ENCODE results near the gene HADHA. TPM values are rescaled to one million over a fixed set of nuclear protein-coding genes. Genes with fewer than 3 reads are reported as not detected.

Gene HADHA
- total RNA-seq, 2 experiments from 2014 or later, result 124 TPM

DNA sequence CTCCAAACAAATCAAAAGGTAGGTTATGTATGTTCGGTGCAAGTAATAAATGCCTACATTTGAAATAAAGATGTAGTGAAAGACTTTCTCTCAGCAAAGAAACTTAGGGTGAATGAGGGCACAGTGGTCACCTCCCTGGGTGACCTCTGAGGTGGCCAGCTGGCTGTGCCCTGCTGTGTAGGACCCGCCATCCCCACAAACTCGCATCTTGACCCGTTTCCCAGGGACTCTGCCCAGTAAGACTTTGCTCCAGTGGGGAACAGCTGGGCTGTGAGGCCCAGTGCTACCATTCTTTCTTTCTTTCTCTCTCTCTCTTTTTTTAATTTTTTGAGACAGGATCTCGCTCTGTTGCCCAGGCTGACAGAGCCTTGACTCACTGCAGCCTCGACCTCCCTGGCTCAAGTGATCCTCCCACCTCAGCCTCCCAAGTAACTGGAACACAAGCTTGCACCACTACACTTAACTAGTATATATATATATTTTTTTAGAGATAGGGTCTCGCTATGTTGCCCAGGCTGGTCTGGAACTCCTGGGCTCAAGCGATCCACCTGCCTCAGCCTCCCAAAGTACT, 79.7 kb downstream of the HADHA start:
- CTCF ChIA-PET, result no interaction called here

GRCh38 chr2:26164231-26164630, 80.2 kb downstream of the HADHA start:
- ChIA-PET POLR2A (no interaction called here), CTCF (no interaction called here)

More for the DNA sequence above, 79.7 kb downstream of the HADHA start:
- POLR2A ChIA-PET, result no interaction called here

DNA sequence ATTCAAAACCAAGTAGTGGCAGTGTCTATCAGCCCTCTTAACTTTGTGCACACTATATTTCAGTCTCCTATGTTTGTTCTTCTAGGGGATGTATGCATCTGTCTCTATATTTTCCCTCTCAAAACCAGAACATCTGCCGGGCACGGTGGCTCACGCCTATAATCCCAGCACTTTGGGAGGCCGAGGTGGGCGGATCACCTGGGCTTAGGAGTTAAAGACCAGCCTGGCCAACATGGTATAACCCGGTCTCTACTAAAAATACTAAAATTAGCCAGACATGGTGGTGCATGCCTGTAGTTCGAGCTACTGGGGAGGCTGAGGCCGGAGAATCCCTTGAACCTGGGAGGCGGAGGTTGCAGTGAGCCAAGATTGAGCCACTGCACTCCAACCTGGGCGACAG, 81.5 kb downstream of the HADHA start:
- POLR2A ChIA-PET, result no interaction called here
- CTCF ChIA-PET, result no interaction called here

DNA sequence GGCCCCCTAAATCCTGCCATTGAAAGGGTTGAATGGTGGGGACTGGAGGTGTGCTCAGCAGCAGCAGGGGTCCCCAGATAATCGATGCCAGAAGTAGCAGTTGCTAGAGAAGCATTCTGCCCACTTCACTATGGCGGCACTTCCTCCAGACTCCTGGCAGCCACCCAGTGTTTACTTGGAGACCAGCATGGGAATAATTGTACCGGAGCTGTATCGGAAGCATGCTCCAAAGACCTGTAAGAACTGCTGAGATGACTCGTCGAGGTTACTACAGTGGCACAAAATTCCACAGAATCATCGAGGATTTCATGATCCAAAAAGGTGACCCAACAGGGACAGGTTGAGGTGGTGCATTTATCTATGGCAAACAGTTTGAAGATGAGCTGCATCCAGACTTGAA, 82.5 kb downstream of the HADHA start:
- ChIA-PET CTCF (interaction anchor here (1.1 kb wide), 1 partner anchor 211 kb away, joined by 3 read pairs; no protein-coding TSS in a partner anchor), POLR2A (no interaction called here)

DNA sequence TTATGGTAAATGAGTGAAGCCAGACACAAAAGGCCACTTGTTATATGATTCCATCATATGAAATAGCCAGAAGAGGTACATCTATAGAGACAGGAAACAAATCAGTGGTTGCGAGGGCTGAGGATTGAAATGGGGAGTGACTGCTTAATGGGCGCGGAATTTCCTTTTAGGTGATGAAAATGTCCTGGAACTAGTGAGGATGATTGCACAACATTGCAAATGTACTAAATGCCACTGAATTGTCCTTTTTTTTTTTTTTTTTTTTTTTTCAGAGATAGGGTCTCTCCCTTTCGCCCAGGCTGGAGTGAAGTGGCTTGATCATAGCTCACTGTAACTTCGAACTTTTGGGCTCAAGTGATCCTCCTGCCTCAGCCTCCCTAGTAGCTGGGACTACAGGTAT, 86.9 kb downstream of the HADHA start:
- POLR2A ChIA-PET, result no interaction called here
- CTCF ChIA-PET, result interaction anchor here (0.7 kb wide), 1 partner anchor 155 kb away, joined by 3 read pairs; no protein-coding TSS in a partner anchor

GRCh38 chr2:26150243-26150642, 94.2 kb downstream of the HADHA start:
- CTCF ChIA-PET, result no interaction called here
- POLR2A ChIA-PET, result no interaction called here

- POLR2A ChIA-PET, result interaction anchor here (0.7 kb wide), 1 partner anchor 167 kb away, joined by 3 read pairs; no protein-coding TSS in a partner anchor
Measured at GRCh38 chr2:26148501-26148900, 95.9 kb downstream of the HADHA start.

DNA sequence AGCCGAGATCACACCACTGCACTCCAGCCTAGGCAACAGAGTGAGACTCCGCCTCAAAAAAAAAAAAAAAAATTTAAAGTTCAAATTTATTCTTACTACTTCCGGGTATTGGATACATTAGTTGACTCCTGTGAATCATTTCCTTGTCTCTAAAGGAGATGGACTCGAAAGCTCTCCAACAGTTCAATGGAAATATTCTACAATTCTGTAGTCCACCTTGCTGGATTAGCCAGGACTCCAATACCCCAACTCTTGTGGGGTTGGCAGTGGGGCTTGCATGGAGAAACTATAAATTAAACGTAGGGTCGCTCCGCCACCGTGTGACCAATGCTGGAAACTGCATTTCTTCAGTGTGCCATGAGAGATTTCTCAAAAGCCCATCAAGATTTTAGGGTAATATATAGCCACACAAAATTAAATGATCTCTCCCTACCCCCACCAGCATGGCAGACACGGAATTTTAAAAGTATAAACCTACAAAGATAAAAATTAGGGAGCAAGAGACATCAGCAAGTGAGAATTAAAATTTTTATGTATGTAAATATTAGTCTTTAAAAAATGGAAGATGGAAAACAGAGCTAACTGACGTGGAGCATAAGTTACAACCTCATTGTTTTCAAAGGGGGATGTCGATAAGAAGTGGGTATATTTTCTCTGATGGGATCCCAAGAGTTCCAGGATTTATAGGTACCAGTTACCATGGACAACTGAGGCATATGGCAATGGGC, 99.3 kb downstream of the HADHA start:
- CTCF ChIA-PET, result interaction anchor here (0.7 to 2.9 kb wide), 9 partner anchors 11 to 194 kb away, joined by 3 to 11 read pairs (median 3); no protein-coding TSS in a partner anchor
- POLR2A ChIA-PET, result no interaction called here

More at GRCh38 chr2:26148501-26148900, 95.9 kb downstream of the HADHA start:
- CTCF ChIA-PET, result no interaction called here

DNA sequence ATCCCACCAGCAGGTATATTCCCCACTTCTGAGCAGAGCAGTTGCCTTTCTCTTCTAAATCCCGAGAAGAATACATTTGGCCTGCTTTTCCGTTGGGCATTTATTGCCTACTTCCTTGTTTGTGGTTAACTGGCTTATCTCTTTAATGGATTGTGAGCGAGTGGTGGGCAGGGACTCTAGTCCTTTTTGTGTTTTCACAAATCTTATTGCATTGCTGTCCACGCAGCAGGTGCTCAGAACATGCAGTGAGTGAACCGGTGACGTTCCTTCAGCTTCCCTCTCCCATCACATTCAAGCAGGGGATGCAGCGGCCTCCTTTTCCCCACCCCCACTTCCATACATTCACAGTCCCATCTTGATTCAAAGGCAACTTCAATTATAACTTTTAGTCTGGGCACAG, 100.4 kb downstream of the HADHA start:
- POLR2A ChIA-PET, result no interaction called here

GRCh38 chr2:26141145-26141769, 103.2 kb downstream of the HADHA start:
- ChIA-PET POLR2A (no interaction called here), CTCF (interaction anchor here (0.7 kb wide), 1 partner anchor 31 kb away, joined by 3 read pairs; no protein-coding TSS in a partner anchor)

More for the DNA sequence above, 100.4 kb downstream of the HADHA start:
- CTCF ChIA-PET, result interaction anchor here (0.6 to 2.9 kb wide), 6 partner anchors 56 to 193 kb away, joined by 3 to 11 read pairs (median 5); no protein-coding TSS in a partner anchor

Other genes starting within 250 kb of the HADHA start
- 100 to 1,000 TPM; 150 to 152 TPM for gene RAB10, start 210.5 kb downstream of the HADHA start, total RNA-seq
- 1 to 10 TPM; 4.2 to 4.5 TPM for gene GAREM2, start 71.5 kb downstream of the HADHA start, total RNA-seq
- gene HADHB, start 307 bp upstream of the HADHA start, total RNA-seq, result 10 to 100 TPM; 69.3 to 75.6 TPM
- gene SELENOI, start 101.5 kb upstream of the HADHA start, total RNA-seq, result 10 to 100 TPM; 58.4 to 63.9 TPM
- 1 to 10 TPM; 3.7 to 3.9 TPM for gene ADGRF3, start 102.2 kb upstream of the HADHA start, total RNA-seq
- not detected for gene DRC1, start 157.3 kb upstream of the HADHA start, total RNA-seq
- gene OTOF, start 233.5 kb upstream of the HADHA start, total RNA-seq, result 1 to 10 TPM; 2.3 to 2.6 TPM